ENCODE results near the gene ZNF775. TPM values are rescaled to one million over a fixed set of nuclear protein-coding genes. Genes with fewer than 3 reads are reported as not detected.
A peak's percentile ranks its signal among the peaks of the same experiment; 100 is the strongest.

The ZNF775 gene
- total RNA-seq, 1 donor from 2014 or later: 3.0 TPM

- TF ChIP-seq, protein P1, sequence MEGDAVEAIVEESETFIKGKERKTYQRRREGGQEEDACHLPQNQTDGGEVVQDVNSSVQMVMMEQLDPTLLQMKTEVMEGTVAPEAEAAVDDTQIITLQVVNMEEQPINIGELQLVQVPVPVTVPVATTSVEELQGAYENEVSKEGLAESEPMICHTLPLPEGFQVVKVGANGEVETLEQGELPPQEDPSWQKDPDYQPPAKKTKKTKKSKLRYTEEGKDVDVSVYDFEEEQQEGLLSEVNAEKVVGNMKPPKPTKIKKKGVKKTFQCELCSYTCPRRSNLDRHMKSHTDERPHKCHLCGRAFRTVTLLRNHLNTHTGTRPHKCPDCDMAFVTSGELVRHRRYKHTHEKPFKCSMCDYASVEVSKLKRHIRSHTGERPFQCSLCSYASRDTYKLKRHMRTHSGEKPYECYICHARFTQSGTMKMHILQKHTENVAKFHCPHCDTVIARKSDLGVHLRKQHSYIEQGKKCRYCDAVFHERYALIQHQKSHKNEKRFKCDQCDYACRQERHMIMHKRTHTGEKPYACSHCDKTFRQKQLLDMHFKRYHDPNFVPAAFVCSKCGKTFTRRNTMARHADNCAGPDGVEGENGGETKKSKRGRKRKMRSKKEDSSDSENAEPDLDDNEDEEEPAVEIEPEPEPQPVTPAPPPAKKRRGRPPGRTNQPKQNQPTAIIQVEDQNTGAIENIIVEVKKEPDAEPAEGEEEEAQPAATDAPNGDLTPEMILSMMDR (IDR thresholded peaks at IDR 0.05): no peak
- no peak for TF ChIP-seq EZH2phosphoT487 (IDR thresholded peaks at IDR 0.05)
Measured at GRCh38 chr7:150357270-150357669, 21.9 kb upstream of the ZNF775 start.

GRCh38 chr7:150357771-150358427, 21.2 kb upstream of the ZNF775 start:
- Histone ChIP-seq H3K27me3 (no peaks in the 10 kb centered on the region), H3K4me1 (peaks cover 14% of the 10 kb centered on the region), H2AFZ (replicated peaks) (no peak overlapping the region), H3K27ac (no peak overlapping the region), H3K4me2 (no peak overlapping the region), H3K4me3 (no peak overlapping the region), H3F3A (ENCODE audit: low read depth) (peaks cover 21% of the 10 kb centered on the region), H3K9me3 (ENCODE audit: low read depth) (no peaks in the 10 kb centered on the region), H3K79me2 (ENCODE audit: low read depth) (no peaks in the 10 kb centered on the region), H3K9ac (no peak overlapping the region), H4K20me1 (ENCODE audit: low read depth) (no peaks in the 10 kb centered on the region), H3K36me3 (no peaks in the 10 kb centered on the region)
- TF ChIP-seq EZH2phosphoT487 (IDR thresholded peaks at IDR 0.05): no peak
- TF ChIP-seq, protein P1 (IDR thresholded peaks at IDR 0.05): no peak
- no peak for TF ChIP-seq EZH2 (IDR thresholded peaks at IDR 0.05)
- peak; percentile 24 for DNase-seq (ENCODE audit: low spot score)
- Mint-ChIP-seq H3K27me3 (ENCODE audit: insufficient read depth, low read depth) (peaks cover 20% of the 10 kb centered on the region), H3K27ac (no peak overlapping the region), H3K4me3 (no peak overlapping the region), H3K9me3 (peaks cover 2% of the 10 kb centered on the region), H3K4me1 (peaks cover 34% of the 10 kb centered on the region), H3K36me3 (no peaks in the 10 kb centered on the region)

More at GRCh38 chr7:150357270-150357669, 21.9 kb upstream of the ZNF775 start:
- Histone ChIP-seq H3F3A (ENCODE audit: low read depth) (peaks cover 18% of the 10 kb centered on the region), H3K9me3 (ENCODE audit: low read depth) (no peaks in the 10 kb centered on the region), H3K27ac (no peak overlapping the region), H3K27me3 (no peaks in the 10 kb centered on the region), H3K4me2 (no peak overlapping the region), H3K4me1 (peaks cover 11% of the 10 kb centered on the region), H3K4me3 (no peak overlapping the region), H4K20me1 (ENCODE audit: low read depth) (no peaks in the 10 kb centered on the region), H3K9ac (no peak overlapping the region), H3K36me3 (no peaks in the 10 kb centered on the region), H3K79me2 (ENCODE audit: low read depth) (no peaks in the 10 kb centered on the region), H2AFZ (replicated peaks) (no peak overlapping the region)
- Mint-ChIP-seq H3K4me1 (peaks cover 28% of the 10 kb centered on the region), H3K27me3 (ENCODE audit: insufficient read depth, low read depth) (peaks cover 20% of the 10 kb centered on the region), H3K36me3 (no peaks in the 10 kb centered on the region), H3K4me3 (no peak overlapping the region), H3K27ac (no peak overlapping the region), H3K9me3 (peaks cover 2% of the 10 kb centered on the region)
- DNase-seq (ENCODE audit: low spot score): peak; percentile 1

DNA sequence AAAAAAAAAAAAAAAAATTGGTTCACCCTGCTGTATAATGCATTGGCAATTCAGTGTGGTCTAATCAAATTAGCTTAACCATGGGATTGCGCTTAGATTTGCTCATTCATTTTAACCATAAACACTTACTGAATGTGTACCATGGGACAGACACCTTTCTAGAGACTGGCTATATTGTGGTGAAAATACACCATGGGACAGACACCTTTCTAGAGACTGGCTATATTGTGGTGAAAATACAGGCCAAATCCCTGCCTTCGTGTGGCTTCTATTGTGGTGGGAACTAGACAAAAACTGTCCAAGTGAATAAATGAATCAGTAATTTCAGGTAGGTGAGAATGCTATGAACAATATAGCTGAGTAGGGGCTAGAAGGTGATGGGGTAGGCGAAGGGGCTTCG, 20.7 kb upstream of the ZNF775 start:
- Histone ChIP-seq H3K27ac (no peak overlapping the region), H3K27me3 (no peaks in the 10 kb centered on the region), H4K20me1 (ENCODE audit: low read depth) (no peaks in the 10 kb centered on the region), H3K9ac (no peak overlapping the region), H3F3A (ENCODE audit: low read depth) (peaks cover 21% of the 10 kb centered on the region), H3K4me1 (peaks cover 14% of the 10 kb centered on the region), H3K4me2 (no peak overlapping the region), H3K4me3 (no peak overlapping the region), H3K36me3 (no peaks in the 10 kb centered on the region), H3K79me2 (ENCODE audit: low read depth) (no peaks in the 10 kb centered on the region), H3K9me3 (ENCODE audit: low read depth) (no peaks in the 10 kb centered on the region), H2AFZ (replicated peaks) (no peak overlapping the region)
- Mint-ChIP-seq H3K27ac (no peak overlapping the region), H3K4me3 (no peak overlapping the region), H3K4me1 (peaks cover 40% of the 10 kb centered on the region), H3K36me3 (no peaks in the 10 kb centered on the region), H3K27me3 (ENCODE audit: insufficient read depth, low read depth) (peaks cover 17% of the 10 kb centered on the region), H3K9me3 (peaks cover 2% of the 10 kb centered on the region)
- no peak for DNase-seq (ENCODE audit: low spot score)
- TF ChIP-seq, protein P1 (IDR thresholded peaks at IDR 0.05): no peak
- TF ChIP-seq EZH2 (IDR thresholded peaks at IDR 0.05): no peak
- TF ChIP-seq EZH2phosphoT487 (IDR thresholded peaks at IDR 0.05): no peak
